ENCODE measurements around the gene NEGR1.

Gene NEGR1

DNA sequence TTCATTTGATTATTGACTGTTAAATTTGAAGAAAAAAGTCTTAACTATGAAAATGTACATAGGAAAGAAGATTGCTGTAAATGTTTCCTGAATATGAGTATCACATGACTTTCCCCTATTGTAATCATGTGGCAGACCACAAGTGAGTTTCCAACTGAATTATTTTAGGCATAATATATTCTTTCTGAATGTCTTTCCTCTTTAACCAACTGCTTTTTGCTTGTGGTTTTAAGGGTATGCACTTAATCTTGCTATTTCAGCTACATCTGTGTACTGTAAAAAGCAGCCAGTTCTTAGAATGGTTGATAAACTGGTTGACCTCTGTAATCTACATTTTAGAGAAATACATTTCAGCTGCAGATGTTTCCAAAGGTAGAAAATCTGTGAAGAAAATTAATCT is 400.7 kb downstream of the NEGR1 start:
- DNase-seq (ENCODE audit: low read depth): peak; percentile 34
- in situ Hi-C loops (cut with HindIII; ENCODE audit: low sequenced_read_pairs): no loop called here
- no peak overlapping the region for H3K4me3 ChIP-seq (ENCODE audit: low read depth, low read length)
- TF ChIP-seq, protein P1, sequence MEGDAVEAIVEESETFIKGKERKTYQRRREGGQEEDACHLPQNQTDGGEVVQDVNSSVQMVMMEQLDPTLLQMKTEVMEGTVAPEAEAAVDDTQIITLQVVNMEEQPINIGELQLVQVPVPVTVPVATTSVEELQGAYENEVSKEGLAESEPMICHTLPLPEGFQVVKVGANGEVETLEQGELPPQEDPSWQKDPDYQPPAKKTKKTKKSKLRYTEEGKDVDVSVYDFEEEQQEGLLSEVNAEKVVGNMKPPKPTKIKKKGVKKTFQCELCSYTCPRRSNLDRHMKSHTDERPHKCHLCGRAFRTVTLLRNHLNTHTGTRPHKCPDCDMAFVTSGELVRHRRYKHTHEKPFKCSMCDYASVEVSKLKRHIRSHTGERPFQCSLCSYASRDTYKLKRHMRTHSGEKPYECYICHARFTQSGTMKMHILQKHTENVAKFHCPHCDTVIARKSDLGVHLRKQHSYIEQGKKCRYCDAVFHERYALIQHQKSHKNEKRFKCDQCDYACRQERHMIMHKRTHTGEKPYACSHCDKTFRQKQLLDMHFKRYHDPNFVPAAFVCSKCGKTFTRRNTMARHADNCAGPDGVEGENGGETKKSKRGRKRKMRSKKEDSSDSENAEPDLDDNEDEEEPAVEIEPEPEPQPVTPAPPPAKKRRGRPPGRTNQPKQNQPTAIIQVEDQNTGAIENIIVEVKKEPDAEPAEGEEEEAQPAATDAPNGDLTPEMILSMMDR (IDR thresholded peaks at IDR 0.05; ENCODE audit: low read depth, low read length, missing control alignments): no peak

DNA sequence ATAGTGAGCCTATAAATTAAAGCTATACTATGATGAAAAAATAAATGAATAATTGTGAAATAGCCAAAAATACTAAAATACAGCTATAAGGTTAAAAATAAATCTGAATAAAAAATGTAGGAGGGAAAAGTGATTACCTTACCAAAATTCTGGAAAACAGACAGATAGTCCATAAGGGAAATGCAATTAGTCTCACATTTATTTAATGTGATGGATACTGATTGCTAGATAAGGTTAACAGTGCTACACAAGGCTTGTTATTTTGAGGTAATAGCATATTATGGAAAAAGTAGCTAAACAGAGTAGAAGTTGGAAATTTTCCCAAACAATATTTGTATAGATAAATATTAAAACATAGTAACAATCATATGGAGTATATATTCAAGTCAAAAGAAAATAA is 413.0 kb downstream of the NEGR1 start:
- no peak overlapping the region for H3K4me3 ChIP-seq (ENCODE audit: low read depth, low read length)
- in situ Hi-C loops (cut with HindIII; ENCODE audit: low sequenced_read_pairs): no loop called here
- no peak for DNase-seq (ENCODE audit: low read depth)
- TF ChIP-seq, protein P1 (IDR thresholded peaks at IDR 0.05; ENCODE audit: low read depth, low read length, missing control alignments): no peak

DNA sequence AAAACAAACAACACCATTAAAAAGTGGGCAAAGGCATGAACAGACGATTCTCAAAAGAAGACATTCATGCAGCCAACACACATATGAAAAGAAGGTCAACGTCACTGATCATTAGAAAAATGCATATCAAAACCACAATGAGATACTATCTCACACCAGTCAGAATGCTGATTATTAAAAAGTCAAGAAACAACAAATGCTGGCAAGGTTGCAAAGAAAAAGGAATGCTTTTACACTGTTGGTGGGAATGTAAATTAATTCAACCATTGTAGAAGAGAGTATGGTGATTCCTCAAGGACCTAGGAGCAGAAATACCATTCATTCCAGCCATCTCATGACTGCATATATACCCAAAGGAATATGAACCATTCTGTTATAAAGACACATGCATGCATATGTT is 419.6 kb downstream of the NEGR1 start:
- in situ Hi-C loops (cut with HindIII; ENCODE audit: low sequenced_read_pairs): no loop called here
- DNase-seq (ENCODE audit: low read depth): no peak
- no peak overlapping the region for H3K4me3 ChIP-seq (ENCODE audit: low read depth, low read length)
- TF ChIP-seq, protein P1 (IDR thresholded peaks at IDR 0.05; ENCODE audit: low read depth, low read length, missing control alignments): no peak

DNA sequence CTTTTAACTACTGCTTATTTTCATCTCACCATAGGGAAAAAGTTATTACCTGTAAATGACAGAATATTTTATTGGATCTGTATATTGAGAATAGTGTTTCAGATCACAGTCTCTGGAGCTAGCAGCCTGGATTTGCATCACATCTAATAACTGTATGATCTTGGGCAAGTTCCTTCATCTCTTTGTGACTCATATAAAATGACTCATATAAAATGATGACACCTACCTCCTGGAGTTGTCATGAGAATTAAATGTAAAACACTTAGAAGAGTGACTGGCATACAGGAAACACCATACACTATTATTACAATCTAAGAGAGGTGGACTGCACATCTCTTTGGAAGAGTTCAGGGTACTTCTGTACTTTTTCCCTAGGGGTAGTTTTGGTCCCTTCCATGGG is 421.3 kb downstream of the NEGR1 start:
- in situ Hi-C loops (cut with HindIII; ENCODE audit: low sequenced_read_pairs): no loop called here
- DNase-seq (ENCODE audit: low read depth): no peak
- TF ChIP-seq, protein P1 (IDR thresholded peaks at IDR 0.05; ENCODE audit: low read depth, low read length, missing control alignments): no peak
- H3K4me3 ChIP-seq (ENCODE audit: low read depth, low read length): no peak overlapping the region

DNA sequence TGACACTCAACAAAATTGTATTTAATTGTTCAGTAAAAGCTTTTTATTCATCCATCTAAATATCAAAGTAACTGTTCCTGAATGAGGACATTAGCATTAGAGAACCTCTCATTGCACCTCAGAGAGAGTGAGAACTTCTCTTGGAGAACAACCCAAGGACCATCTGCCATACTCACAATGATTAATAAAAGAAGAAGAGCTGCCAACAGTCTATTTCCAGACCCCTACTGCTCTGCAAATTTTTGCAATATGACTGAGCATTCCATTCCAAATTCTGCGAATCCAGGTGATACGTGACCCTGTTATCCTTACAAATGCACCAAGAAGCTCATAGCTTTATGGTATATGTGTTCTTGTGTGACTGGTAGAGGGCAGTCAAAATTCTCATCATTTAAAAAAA is 422.5 kb downstream of the NEGR1 start:
- no peak overlapping the region for H3K4me3 ChIP-seq (ENCODE audit: low read depth, low read length)
- TF ChIP-seq, protein P1 (IDR thresholded peaks at IDR 0.05; ENCODE audit: low read depth, low read length, missing control alignments): no peak
- in situ Hi-C loops (cut with HindIII; ENCODE audit: low sequenced_read_pairs): no loop called here
- DNase-seq (ENCODE audit: low read depth): no peak

DNA sequence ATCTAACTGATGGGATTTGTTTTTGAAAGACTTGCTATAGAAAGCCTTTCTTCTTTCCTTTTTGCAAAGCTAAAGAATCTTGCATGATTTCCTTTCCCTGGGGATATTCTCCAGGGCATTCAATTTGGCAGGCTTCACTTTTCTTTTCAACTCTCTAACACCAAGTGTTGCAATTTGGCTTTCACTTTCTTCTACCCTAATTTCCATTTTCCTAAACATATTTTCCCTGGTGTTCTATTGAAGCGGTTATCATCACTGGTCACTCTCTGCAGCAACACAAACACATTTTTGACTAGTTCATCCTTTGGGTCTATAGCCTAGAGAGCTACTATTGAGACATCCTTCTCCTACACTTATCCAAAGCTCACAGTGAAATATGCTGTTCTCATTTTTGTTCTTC is 424.5 kb downstream of the NEGR1 start:
- DNase-seq (ENCODE audit: low read depth): peak; percentile 38
- TF ChIP-seq, protein P1 (IDR thresholded peaks at IDR 0.05; ENCODE audit: low read depth, low read length, missing control alignments): no peak
- in situ Hi-C loops (cut with HindIII; ENCODE audit: low sequenced_read_pairs): no loop called here
- no peak overlapping the region for H3K4me3 ChIP-seq (ENCODE audit: low read depth, low read length)

DNA sequence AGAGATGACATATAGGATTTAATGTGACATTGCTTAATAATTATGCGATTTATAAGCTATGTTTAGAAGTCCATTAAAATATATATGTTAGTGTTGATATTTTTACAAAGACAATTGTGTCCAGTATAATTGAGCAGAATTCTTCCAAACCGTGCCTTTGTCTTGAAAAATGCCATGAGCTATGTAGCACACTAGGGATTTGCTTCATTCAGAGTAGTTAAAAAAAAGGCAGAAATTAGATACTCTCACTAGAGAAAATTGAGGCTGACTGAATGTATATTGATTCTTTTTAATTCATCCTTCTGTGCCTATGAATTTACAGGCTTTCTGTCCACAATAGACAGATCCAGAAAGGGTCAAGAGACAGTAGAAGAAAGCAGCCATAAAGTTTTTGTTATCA is 429.0 kb downstream of the NEGR1 start:
- H3K4me3 ChIP-seq (ENCODE audit: low read depth, low read length): no peak overlapping the region
- DNase-seq (ENCODE audit: low read depth): no peak
- TF ChIP-seq, protein P1 (IDR thresholded peaks at IDR 0.05; ENCODE audit: low read depth, low read length, missing control alignments): no peak
- in situ Hi-C loops (cut with HindIII; ENCODE audit: low sequenced_read_pairs): no loop called here
